Right lobe of liver (tissue), 6 donors: ENCODE measurements around the gene ZDHHC21. TPM values are rescaled to one million over a fixed set of nuclear protein-coding genes. Genes with fewer than 3 reads are reported as not detected.
"Not testable (repeated sequence)": the region's sequence is repeated elsewhere in the genome, so short reads cannot be mapped to it uniquely, and the experiment has no call there.

Source experiments
- ATAC-seq, 4 donors: fragments of 200-7000 bp; cut with Tn5 transposase; one replicate each; pipeline ENCODE4 v1.9.1; 2020; ENCODE audit warnings: mild to moderate bottlenecking in 4 of 4, moderate library complexity in 4 of 4
- DNase-seq, 3 donors: peaks; one replicate each; pipeline ENCODE4 v3.0.0-alpha.2; 2020
- H3K27ac ChIP-seq, 3 donors: fragments of 200-600 bp; one replicate each; pipeline ENCODE4 v1.8.0; 2022
- H3K27me3 ChIP-seq, 2 donors: fragments of 200-600 bp; one replicate each; pipeline ENCODE4 v1.8.0; 2022
- H3K36me3 ChIP-seq, 4 donors: fragments of 200-600 bp; sonication (generic) in 1 of 4; one replicate each; pipeline versions ENCODE4 v1.5.1 to v1.8.0; 2017 to 2022; ENCODE audit warnings: control low read depth in 1 of 4
- H3K4me1 ChIP-seq, 4 donors: fragments of 200-600 bp; sonication (generic) in 1 of 4; one replicate each; pipeline versions ENCODE4 v1.5.1 to v1.8.0; 2017 to 2022; ENCODE audit warnings: control low read depth in 1 of 4
- H3K4me3 ChIP-seq, 3 donors: fragments of 200-600 bp; one replicate each; pipeline ENCODE4 v1.8.0; 2022
- H3K9me3 ChIP-seq, 4 donors: fragments of 200-600 bp; sonication (generic) in 1 of 4; one replicate each; pipeline versions ENCODE4 v1.5.1 to v1.8.0; 2017 to 2022; ENCODE audit warnings: control low read depth in 1 of 4
- CTCF ChIP-seq, 4 donors: fragments of 200-600 bp in 3 of 4; fragments of 450-650 bp in 1 of 4; IDR thresholded peaks; one replicate each; pipeline versions ENCODE4 v1.5.1 to v1.8.0; 2016 to 2022; ENCODE audit warnings: antibody characterized with exemption in 4 of 4, mild to moderate bottlenecking in 2 of 4
- POLR2A ChIP-seq: fragments of 450-650 bp; IDR thresholded peaks from one replicate; pipeline ENCODE4 v1.6.1; 2017; ENCODE audit warnings: antibody characterized with exemption, mild to moderate bottlenecking
- WGBS: methylation state at CpG from one replicate; pipeline ENCODE4 v1.1.6; 2018; ENCODE audit warnings: low coverage, low lambda C conversion rate; ENCODE audit not compliant: insufficient coverage; ENCODE audit errors: missing lambda C conversion rate; 5-methylcytosine and 5-hydroxymethylcytosine counted together
- intact Hi-C, 2 donors: fragments of 100-400 bp; cut with DNase I; formaldehyde crosslinking; loops; one replicate each; pipeline versions ENCODE4 v1.11.2 to v1.14.1; 2022
- total RNA-seq, 6 experiments: library from RNA; depleted of rRNA in 2 of 6; stranded (reverse); fragments of >200 nt in 2 of 6; fragmentation: NEBNext Ultra II Directional in 3 of 6; extraction: Animal tissue kit (Norgen Biotek cat#: 25700) in 3 of 6; gene quantifications; one replicate each; pipeline versions ENCODE4 v1.1.0 to v1.2.4, GENCODE V29; 2016 to 2023
- donor health status: DM: no; HTN: yes; CAD: no.
- donor health status: DM: no; HTN: no; CAD: no.
- donor health status: DM: no; HTN: no; CAD: no.
- donor health status: DM: no; HTN: yes; CAD: no.
- donor health status: DM: no; HTN: yes; CAD: no.

ZDHHC21 gene
- total RNA-seq, 6 experiments from 2014 or later: 2.7 to 5.3 (median 4.5) TPM

GRCh38 chr9:14687042-14687719 is 6.1 kb downstream of the ZDHHC21 start:
- no peaks in the 10 kb centered on the region for H3K9me3 ChIP-seq
- H3K27me3 ChIP-seq: no peaks in the 10 kb centered on the region
- peaks cover 0 to 3% (median 0%) of the 10 kb centered on the region in 4 donors for H3K4me1 ChIP-seq
- ATAC-seq: no peak
- H3K4me3 ChIP-seq: no peak overlapping the region
- peaks cover 0 to 9% (median 0%) of the 10 kb centered on the region in 4 donors for H3K36me3 ChIP-seq
- H3K27ac ChIP-seq: no peak overlapping the region
- intact Hi-C loops: no loop called here
- TF ChIP-seq CTCF (IDR thresholded peaks at IDR 0.05): no peak
- TF ChIP-seq POLR2A: no peak
- no peak for DNase-seq
- WGBS: 82% methylated on average over 6 of the region's 12 CpGs

- ATAC-seq (no peak), DNase-seq (no peak)
- peaks cover 0 to 9% (median 0%) of the 10 kb centered on the region in 4 donors for H3K36me3 ChIP-seq
- no peaks in the 10 kb centered on the region for H3K27me3 ChIP-seq
- H3K27ac ChIP-seq: no peak overlapping the region
- H3K4me1 ChIP-seq: no peaks in the 10 kb centered on the region
- intact Hi-C loops: no loop called here
- no peaks in the 10 kb centered on the region for H3K9me3 ChIP-seq
- no peak for TF ChIP-seq POLR2A
- TF ChIP-seq CTCF (IDR thresholded peaks at IDR 0.05): no peak
- no peak overlapping the region for H3K4me3 ChIP-seq
These were observed 7.1 kb downstream of the ZDHHC21 start for GRCh38 chr9:14686168-14686567.

- H3K27ac ChIP-seq, H3K36me3 ChIP-seq, ATAC-seq, H3K4me3 ChIP-seq, H3K9me3 ChIP-seq, H3K4me1 ChIP-seq, intact Hi-C loops, DNase-seq, H3K27me3 ChIP-seq: not testable (repeated sequence)
- WGBS: 76% methylated on average over 4 of the region's 4 CpGs
These were observed 10.6 kb downstream of the ZDHHC21 start for GRCh38 chr9:14682616-14683015.

GRCh38 chr9:14678776-14679175 is 14.5 kb downstream of the ZDHHC21 start:
- DNase-seq: no peak
- intact Hi-C loops: no loop called here
- TF ChIP-seq POLR2A (no peak), CTCF (IDR thresholded peaks at IDR 0.05) (no peak)
- H3K36me3 ChIP-seq: no peaks in the 10 kb centered on the region
- no peak for ATAC-seq
- no peaks in the 10 kb centered on the region for H3K27me3 ChIP-seq
- no peaks in the 10 kb centered on the region for H3K9me3 ChIP-seq
- 76% methylated on average over 2 of the region's 3 CpGs for WGBS
- no peaks in the 10 kb centered on the region for H3K4me1 ChIP-seq
- no peak overlapping the region for H3K4me3 ChIP-seq
- no peak overlapping the region for H3K27ac ChIP-seq

GRCh38 chr9:14677872-14678271 is 15.4 kb downstream of the ZDHHC21 start:
- no peak for DNase-seq
- Histone ChIP-seq H3K9me3 (no peaks in the 10 kb centered on the region), H3K36me3 (no peaks in the 10 kb centered on the region), H3K27me3 (no peaks in the 10 kb centered on the region), H3K4me1 (no peaks in the 10 kb centered on the region), H3K27ac (no peak overlapping the region), H3K4me3 (no peak overlapping the region)
- 99% methylated on average over 6 of the region's 6 CpGs for WGBS
- no peak for ATAC-seq
- intact Hi-C loops: no loop called here
- TF ChIP-seq CTCF (IDR thresholded peaks at IDR 0.05): no peak
